ENCODE data around the gene CCDC57. TPM values are rescaled to one million over a fixed set of nuclear protein-coding genes. Genes with fewer than 3 reads are reported as not detected.

The CCDC57 gene
- total RNA-seq, 4 donors from 2014 or later, result 14.8 to 32.0 (median 21.9) TPM

GRCh38 chr17:82241183-82241925 is 28.7 kb upstream of the CCDC57 start:
- TF ChIP-seq CTCF (IDR thresholded peaks at IDR 0.05), result no peak
- ATAC-seq (ENCODE audit: low FRiP score), result peak; percentile 24
- DNase-seq (ENCODE audit: low spot score), result peak; percentile 78

DNA sequence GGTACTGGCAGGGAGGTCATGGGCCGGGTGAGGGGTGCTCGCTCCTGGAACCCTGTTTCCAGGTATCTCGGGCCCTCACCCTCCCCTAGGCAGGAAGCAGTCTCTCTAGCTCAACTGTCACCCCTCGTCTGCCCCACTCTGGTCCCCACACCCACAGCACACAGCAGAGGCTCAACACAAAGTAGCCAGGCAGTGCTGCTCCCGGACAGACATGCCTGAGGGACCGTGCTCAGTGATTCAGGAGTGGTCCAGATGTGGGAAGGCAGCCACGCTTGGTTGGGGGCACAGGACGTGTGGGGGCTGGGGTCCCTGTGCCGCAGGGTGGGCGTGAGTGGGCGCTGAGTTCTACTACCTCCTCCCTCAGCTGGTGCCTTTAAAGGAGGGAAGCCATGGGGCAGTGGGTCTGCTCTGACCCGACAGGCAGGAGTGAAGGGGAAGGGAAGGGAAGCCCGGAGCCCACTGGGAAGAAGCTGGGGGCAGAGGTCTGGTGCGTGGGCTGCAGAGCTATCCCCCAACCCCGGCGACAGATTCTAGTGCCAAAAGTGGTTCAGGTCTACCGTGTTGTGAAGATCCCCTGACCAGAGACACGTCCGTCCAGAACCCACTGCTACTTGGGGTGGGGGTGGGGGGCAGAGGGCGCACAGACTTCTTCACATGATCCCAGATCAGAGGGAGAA is 28.0 kb upstream of the CCDC57 start:
- TF ChIP-seq CTCF (IDR thresholded peaks at IDR 0.05), result no peak
- DNase-seq (ENCODE audit: low spot score), result no peak
- ATAC-seq (ENCODE audit: low FRiP score), result no peak

- TF ChIP-seq CTCF (IDR thresholded peaks at IDR 0.05), result no peak
- ATAC-seq (ENCODE audit: low FRiP score) (no peak), DNase-seq (ENCODE audit: low spot score) (no peak)
Measured at GRCh38 chr17:82239926-82240505, 27.4 kb upstream of the CCDC57 start.

GRCh38 chr17:82239401-82239925 is 26.8 kb upstream of the CCDC57 start:
- no peak for ATAC-seq (ENCODE audit: low FRiP score)
- TF ChIP-seq CTCF (IDR thresholded peaks at IDR 0.05), result no peak
- no peak for DNase-seq (ENCODE audit: low spot score)

GRCh38 chr17:82238472-82239201 is 26.0 kb upstream of the CCDC57 start:
- no peak for TF ChIP-seq CTCF (IDR thresholded peaks at IDR 0.05)
- DNase-seq (ENCODE audit: low spot score), result no peak
- peak; percentile 8 for ATAC-seq (ENCODE audit: low FRiP score)

- DNase-seq (ENCODE audit: low spot score), result no peak
- TF ChIP-seq CTCF (IDR thresholded peaks at IDR 0.05), result no peak
- ATAC-seq (ENCODE audit: low FRiP score), result no peak
Measured at GRCh38 chr17:82237746-82238471, 25.3 kb upstream of the CCDC57 start.
